ENCODE results near the gene ANKMY1.

GRCh38 chr2:240529344-240529999, 28.3 kb downstream of the ANKMY1 start:
- TF ChIP-seq CTCF (IDR thresholded peaks at IDR 0.05) (no peak), POLR2AphosphoS5 (IDR thresholded peaks at IDR 0.05; ENCODE audit: insufficient read depth in 1 of 2, low read depth in 1 of 2) (no peak), POLR2A (IDR thresholded peaks at IDR 0.05) (no peak)

Measured in vagina (tissue), 2 donors.